ENCODE results near the gene DLGAP1. TPM values are rescaled to one million over a fixed set of nuclear protein-coding genes. Genes with fewer than 3 reads are reported as not detected.

Gene DLGAP1
- total RNA-seq, 1 donor from 2014 or later = 5.4 TPM

GRCh38 chr18:4357579-4357978, 97.5 kb downstream of the DLGAP1 start:
- no peak for TF ChIP-seq CTCF (IDR thresholded peaks at IDR 0.05)
- no peaks in the 10 kb centered on the region for H3K9me3 ChIP-seq
- no peak overlapping the region for H3K4me3 ChIP-seq
- no peaks in the 10 kb centered on the region for H3K27me3 ChIP-seq
- no peak overlapping the region for H3K27ac ChIP-seq
- H3K36me3 ChIP-seq = no peaks in the 10 kb centered on the region
- intact Hi-C loops (cut with DNase I) = no loop called here
- no peak for ATAC-seq
- DNase-seq = no peak
- no peaks in the 10 kb centered on the region for H3K4me1 ChIP-seq

DNA sequence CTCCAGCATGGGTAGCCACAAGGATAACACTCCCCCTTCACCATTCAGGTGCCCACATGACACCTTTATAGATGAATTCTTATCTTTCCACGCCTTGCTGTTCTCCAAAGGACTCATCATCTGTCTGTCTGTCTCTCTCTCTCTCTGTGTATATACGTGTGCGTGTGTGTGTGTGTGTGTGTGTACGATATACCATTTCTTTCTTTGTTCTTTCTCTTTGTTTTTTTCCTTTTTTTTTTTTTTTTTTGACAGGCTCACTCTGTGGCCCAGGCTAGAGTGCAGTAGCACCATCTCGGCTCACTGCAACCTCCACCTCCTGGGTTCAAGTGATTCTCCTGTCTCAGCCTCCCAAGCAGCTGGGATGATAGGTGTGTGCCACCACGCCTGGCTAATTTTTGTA, 98.2 kb downstream of the DLGAP1 start:
- DNase-seq = no peak
- no peak for TF ChIP-seq CTCF (IDR thresholded peaks at IDR 0.05)
- intact Hi-C loops (cut with DNase I) = no loop called here
- ATAC-seq = no peak
- H3K4me3 ChIP-seq = no peak overlapping the region
- H3K27me3 ChIP-seq = no peaks in the 10 kb centered on the region
- no peaks in the 10 kb centered on the region for H3K9me3 ChIP-seq
- no peak overlapping the region for H3K27ac ChIP-seq
- no peaks in the 10 kb centered on the region for H3K36me3 ChIP-seq
- H3K4me1 ChIP-seq = no peaks in the 10 kb centered on the region

GRCh38 chr18:4353853-4354418, 101.2 kb downstream of the DLGAP1 start:
- Histone ChIP-seq H3K27ac (no peak overlapping the region), H3K9me3 (no peaks in the 10 kb centered on the region), H3K27me3 (no peaks in the 10 kb centered on the region), H3K36me3 (no peaks in the 10 kb centered on the region), H3K4me3 (no peak overlapping the region), H3K4me1 (no peaks in the 10 kb centered on the region)
- ATAC-seq = no peak
- no peak for TF ChIP-seq CTCF (IDR thresholded peaks at IDR 0.05)
- DNase-seq = no peak
- intact Hi-C loops (cut with DNase I) = no loop called here

DNA sequence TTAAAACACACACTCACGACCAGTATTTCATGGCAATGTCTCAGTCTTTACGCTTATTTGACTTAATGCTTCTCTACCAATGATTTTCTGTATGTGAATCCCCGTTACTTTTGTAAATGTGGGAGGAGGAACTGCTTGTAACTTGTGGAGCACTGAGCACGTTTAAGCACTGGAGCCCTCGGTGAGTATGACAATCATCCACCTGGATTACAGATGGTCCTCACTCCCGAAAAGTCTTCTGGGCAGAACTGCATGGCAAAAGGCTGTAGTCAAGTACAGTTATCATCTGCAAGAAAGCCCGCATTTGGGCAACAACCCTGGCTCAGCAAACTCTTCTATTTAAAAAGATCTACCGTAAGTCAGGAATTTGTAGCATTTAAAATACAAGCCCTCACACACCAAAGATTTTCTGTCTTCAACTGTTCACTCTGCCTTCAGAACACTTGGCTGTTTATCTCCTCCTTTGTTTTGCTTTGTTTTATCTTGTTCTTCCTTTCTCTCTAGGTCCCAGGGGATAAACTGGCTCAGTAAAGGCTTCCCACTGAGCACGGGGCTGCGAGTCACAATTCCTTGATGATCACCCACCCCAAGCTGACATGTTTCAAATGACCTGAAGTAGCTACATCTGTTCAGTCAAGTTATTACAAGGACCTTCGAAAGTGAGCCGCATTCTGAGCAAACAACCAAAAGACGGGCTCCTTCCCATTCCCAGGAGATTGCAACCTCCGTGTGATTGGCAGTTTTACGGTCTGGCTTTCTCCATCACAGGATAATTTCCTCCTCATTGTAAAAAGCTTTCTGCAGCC, 102.2 kb downstream of the DLGAP1 start:
- intact Hi-C loops (cut with DNase I) = no loop called here
- H3K9me3 ChIP-seq = no peaks in the 10 kb centered on the region
- DNase-seq (no peak), ATAC-seq (no peak)
- TF ChIP-seq CTCF (IDR thresholded peaks at IDR 0.05) = no peak
- H3K4me3 ChIP-seq = no peak overlapping the region
- no peaks in the 10 kb centered on the region for H3K36me3 ChIP-seq
- H3K27me3 ChIP-seq = no peaks in the 10 kb centered on the region
- no peak overlapping the region for H3K27ac ChIP-seq
- no peaks in the 10 kb centered on the region for H3K4me1 ChIP-seq

DNA sequence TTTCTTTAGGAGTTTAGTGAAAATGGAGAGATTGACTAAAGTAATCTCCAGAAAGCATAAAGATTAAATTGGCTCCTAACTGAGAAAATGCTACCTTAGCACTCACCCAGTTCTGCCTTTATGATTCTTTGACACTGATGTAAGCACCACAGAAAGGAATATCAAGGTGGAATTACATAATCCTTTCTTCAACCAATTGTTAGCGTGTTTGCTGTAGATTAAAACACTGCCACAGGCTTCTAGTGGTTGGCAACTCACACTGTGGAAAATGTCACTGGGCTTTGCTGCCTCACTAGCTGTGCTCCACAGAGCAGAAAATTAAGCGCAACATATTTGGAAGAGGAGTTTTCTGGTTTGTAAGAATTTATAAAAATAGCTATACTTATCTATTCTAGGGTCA, 104.1 kb downstream of the DLGAP1 start:
- no peaks in the 10 kb centered on the region for H3K27me3 ChIP-seq
- no peak overlapping the region for H3K27ac ChIP-seq
- ATAC-seq (no peak), DNase-seq (no peak)
- no peaks in the 10 kb centered on the region for H3K9me3 ChIP-seq
- H3K36me3 ChIP-seq = no peaks in the 10 kb centered on the region
- no peak overlapping the region for H3K4me3 ChIP-seq
- TF ChIP-seq CTCF (IDR thresholded peaks at IDR 0.05) = no peak
- intact Hi-C loops (cut with DNase I) = no loop called here
- H3K4me1 ChIP-seq = no peaks in the 10 kb centered on the region
